ENCODE results near the gene TNFAIP8. TPM values are rescaled to one million over a fixed set of nuclear protein-coding genes. Genes with fewer than 3 reads are reported as not detected.

Gene TNFAIP8
- total RNA-seq, 1 experiment from 2014 or later: 7.3 TPM

DNA sequence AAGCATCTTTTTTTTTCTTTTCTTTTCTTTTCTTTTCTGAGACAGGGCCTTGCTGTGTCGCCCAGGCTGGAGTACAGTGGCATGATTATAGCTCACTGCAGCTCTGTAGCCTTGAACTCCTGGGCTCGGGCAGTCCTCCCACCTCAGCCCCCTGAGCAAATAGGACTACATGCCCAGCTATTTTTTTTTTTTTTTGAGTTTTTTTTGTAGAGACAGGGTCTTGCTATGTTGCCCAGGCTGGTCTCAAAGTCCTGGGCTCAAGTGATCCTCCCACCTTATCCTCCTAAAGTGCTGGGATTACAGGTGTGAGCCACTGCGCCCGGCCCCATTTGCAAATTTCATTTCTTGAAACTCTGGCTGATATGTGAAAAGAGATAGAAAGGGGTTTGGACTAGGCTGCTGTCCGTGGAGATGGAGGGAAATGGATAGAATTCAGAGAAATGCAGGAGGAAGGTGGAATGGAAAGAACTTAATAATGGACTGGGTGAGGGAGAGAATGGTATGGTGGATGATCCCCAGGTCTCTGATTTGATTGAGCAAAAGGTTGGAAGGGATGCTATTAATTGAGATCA is 32.9 kb downstream of the TNFAIP8 start:
- DNase-seq: no peak
- Histone ChIP-seq H3K56ac (ENCODE audit: insufficient read length, low read depth, low read length) (no peak overlapping the region), H3K23ac (ENCODE audit: insufficient read length, low read depth, low read length) (no peak overlapping the region), H3K27me3 (ENCODE audit: insufficient read depth, low read length) (no peaks in the 10 kb centered on the region), H4K8ac (replicated peaks; ENCODE audit: insufficient read length, low read depth, low read length) (no peak overlapping the region), H3K79me1 (ENCODE audit: insufficient read depth, low read depth, low read length, poor library complexity, severe bottlenecking) (no peaks in the 10 kb centered on the region), H4K91ac (ENCODE audit: insufficient read length, low read depth, low read length) (no peak overlapping the region), H3K14ac (ENCODE audit: insufficient read depth, low read length) (no peak overlapping the region), H2BK15ac (ENCODE audit: low read depth, low read length) (no peak overlapping the region), H3K79me2 (ENCODE audit: insufficient read depth, low read length) (no peaks in the 10 kb centered on the region), H3K9ac (ENCODE audit: extremely low read depth, insufficient read length, low read length) (no peak overlapping the region), H3K9me3 (ENCODE audit: control insufficient read depth, low read depth, low read length) (no peaks in the 10 kb centered on the region), H2BK120ac (ENCODE audit: low read depth, low read length, poor library complexity, severe bottlenecking) (no peak overlapping the region), H3K18ac (ENCODE audit: insufficient read length, low read depth, low read length) (no peak overlapping the region), H4K20me1 (ENCODE audit: control insufficient read depth, insufficient read depth, insufficient read length) (no peaks in the 10 kb centered on the region), H2AFZ (ENCODE audit: low read length) (no peak overlapping the region), H2BK20ac (ENCODE audit: low read depth, low read length, poor library complexity, severe bottlenecking) (no peak overlapping the region), H2AK5ac (ENCODE audit: insufficient read length, low read length) (no peak overlapping the region), H2BK5ac (ENCODE audit: insufficient read length, low read length) (no peak overlapping the region), H3K27ac (ENCODE audit: insufficient read length, low read depth, low read length) (no peak overlapping the region), H2BK12ac (ENCODE audit: insufficient read length, low read depth, low read length) (no peak overlapping the region), H3K23me2 (ENCODE audit: insufficient read length, low read depth, low read length, poor library complexity, severe bottlenecking) (no peaks in the 10 kb centered on the region), H3T11ph (ENCODE audit: low read length) (no peak overlapping the region), H3K4me1 (ENCODE audit: insufficient read depth, low read length) (peaks cover 10% of the 10 kb centered on the region), H3K4me2 (ENCODE audit: insufficient read depth, insufficient read length, low read length) (no peak overlapping the region), H4K5ac (ENCODE audit: insufficient read length, low read depth, low read length) (no peak overlapping the region), H3K4ac (ENCODE audit: low read depth, low read length) (no peak overlapping the region)
- peak overlapping the region in 1 of 3 experiments; percentile 23; a peak in 2 of 7 replicates for H3K27ac Mint-ChIP-seq
- H3K4me1 Mint-ChIP-seq: peaks cover 19 to 20% of the 10 kb centered on the region in 2 experiments
- no CpG with 5 or more reads among the region's 5 CpGs for WGBS (ENCODE audit: extremely low coverage, insufficient read length, low lambda C conversion rate)
- H3K9me3 Mint-ChIP-seq: no peaks in the 10 kb centered on the region
- TF ChIP-seq, protein P1, sequence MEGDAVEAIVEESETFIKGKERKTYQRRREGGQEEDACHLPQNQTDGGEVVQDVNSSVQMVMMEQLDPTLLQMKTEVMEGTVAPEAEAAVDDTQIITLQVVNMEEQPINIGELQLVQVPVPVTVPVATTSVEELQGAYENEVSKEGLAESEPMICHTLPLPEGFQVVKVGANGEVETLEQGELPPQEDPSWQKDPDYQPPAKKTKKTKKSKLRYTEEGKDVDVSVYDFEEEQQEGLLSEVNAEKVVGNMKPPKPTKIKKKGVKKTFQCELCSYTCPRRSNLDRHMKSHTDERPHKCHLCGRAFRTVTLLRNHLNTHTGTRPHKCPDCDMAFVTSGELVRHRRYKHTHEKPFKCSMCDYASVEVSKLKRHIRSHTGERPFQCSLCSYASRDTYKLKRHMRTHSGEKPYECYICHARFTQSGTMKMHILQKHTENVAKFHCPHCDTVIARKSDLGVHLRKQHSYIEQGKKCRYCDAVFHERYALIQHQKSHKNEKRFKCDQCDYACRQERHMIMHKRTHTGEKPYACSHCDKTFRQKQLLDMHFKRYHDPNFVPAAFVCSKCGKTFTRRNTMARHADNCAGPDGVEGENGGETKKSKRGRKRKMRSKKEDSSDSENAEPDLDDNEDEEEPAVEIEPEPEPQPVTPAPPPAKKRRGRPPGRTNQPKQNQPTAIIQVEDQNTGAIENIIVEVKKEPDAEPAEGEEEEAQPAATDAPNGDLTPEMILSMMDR (conservative IDR thresholded peaks at IDR 0.05): no peak
- H3K4me3 Mint-ChIP-seq: no peak overlapping the region
- H3K36me3 Mint-ChIP-seq (ENCODE audit: insufficient read depth in 1 of 3, low read depth in 3 of 3): peaks cover 2 to 11% (median 8%) of the 10 kb centered on the region in 3 experiments; a peak in 5 of 7 replicates
- no peaks in the 10 kb centered on the region for H3K27me3 Mint-ChIP-seq (ENCODE audit: low read depth)

Data from H9 (cell line).